Esophagus muscularis mucosa (tissue), 3 donors: ENCODE measurements around the gene CDC5L.

Source experiments
- POLR2A ChIP-seq: fragments of 450-650 bp; IDR thresholded peaks from one replicate; pipeline ENCODE4 v1.6.1; 2017; ENCODE audit warnings: antibody characterized with exemption, moderate library complexity, mild to moderate bottlenecking, low read depth
- POLR2AphosphoS5 ChIP-seq, 2 donors: sonication (generic); formaldehyde crosslinking; IDR thresholded peaks; one replicate each; pipeline ENCODE4 v1.6.1; 2017; ENCODE audit warnings: antibody characterized with exemption in 2 of 2
- TF ChIP-seq, protein P1 (sequence below), 3 experiments: fragments of 200-600 bp in 2 of 3; fragments of 450-650 bp in 1 of 3; sonication (generic) in 2 of 3; IDR thresholded peaks; one replicate each; pipeline ENCODE4 v1.5.1; 2017 to 2019; ENCODE audit warnings: antibody characterized with exemption in 3 of 3, mild to moderate bottlenecking in 2 of 3, moderate library complexity in 1 of 3

DNA sequence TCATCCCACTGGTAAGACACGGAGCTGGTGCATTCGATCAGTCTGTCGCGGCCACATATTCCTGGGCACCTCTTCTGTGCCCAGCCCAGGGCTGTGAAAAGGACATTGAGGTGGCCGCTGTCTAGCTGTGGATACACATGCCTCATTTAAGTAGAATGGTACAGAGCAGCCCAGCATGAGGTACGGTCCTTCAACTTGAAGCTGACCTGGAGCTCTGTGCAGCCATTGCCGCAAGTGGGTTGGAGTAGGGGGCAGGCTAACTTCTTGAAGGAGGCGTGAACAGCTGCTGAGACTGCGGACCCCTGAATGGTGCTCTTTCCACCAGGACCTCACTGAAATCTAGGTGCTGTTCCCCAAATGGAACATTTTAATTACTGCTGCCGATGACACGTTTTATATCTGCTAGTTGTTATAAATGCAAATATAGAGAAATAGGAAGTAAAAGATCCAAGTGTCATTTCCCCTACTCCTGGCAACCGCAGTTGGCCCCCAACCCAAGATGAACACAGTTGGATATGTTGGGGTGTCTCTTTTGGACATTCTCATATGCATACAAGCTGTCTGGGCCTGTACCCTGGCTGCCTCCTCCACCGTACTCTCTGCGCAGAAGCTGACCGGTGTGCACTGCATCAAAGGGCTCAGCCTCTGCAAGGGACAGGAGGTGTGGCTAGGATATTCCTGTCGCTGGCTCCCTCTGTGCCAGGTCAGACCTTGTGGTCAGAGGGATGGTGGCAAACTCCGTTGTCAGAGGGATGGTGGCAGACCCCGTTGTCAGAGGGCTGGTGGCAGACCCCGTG, 86.1 kb downstream of the CDC5L start:
- TF ChIP-seq, protein P1, sequence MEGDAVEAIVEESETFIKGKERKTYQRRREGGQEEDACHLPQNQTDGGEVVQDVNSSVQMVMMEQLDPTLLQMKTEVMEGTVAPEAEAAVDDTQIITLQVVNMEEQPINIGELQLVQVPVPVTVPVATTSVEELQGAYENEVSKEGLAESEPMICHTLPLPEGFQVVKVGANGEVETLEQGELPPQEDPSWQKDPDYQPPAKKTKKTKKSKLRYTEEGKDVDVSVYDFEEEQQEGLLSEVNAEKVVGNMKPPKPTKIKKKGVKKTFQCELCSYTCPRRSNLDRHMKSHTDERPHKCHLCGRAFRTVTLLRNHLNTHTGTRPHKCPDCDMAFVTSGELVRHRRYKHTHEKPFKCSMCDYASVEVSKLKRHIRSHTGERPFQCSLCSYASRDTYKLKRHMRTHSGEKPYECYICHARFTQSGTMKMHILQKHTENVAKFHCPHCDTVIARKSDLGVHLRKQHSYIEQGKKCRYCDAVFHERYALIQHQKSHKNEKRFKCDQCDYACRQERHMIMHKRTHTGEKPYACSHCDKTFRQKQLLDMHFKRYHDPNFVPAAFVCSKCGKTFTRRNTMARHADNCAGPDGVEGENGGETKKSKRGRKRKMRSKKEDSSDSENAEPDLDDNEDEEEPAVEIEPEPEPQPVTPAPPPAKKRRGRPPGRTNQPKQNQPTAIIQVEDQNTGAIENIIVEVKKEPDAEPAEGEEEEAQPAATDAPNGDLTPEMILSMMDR (IDR thresholded peaks at IDR 0.05) = no peak
- TF ChIP-seq POLR2AphosphoS5 (IDR thresholded peaks at IDR 0.05) (no peak), POLR2A (no peak)
